Natural killer cell (primary cell): ENCODE data around the gene OLFM4. TPM values are rescaled to one million over a fixed set of nuclear protein-coding genes. Genes with fewer than 3 reads are reported as not detected.

Experiments
- ATAC-seq, 3 donors: fragments of 150-1000 bp in 2 of 3; fragments of 200-7000 bp in 1 of 3; cut with Tn5 transposase; 1 replicate in 1 of 3; 2 replicates in 2 of 3; pipeline ENCODE4 v1.10.0; 2021; ENCODE audit warnings: mild to moderate bottlenecking in 2 of 3, moderate library complexity in 2 of 3
- DNase-seq, 2 donors: peaks; one replicate each; pipeline versions ENCODE4 v3.0.0 to v3.0.0-alpha.2; 2013 to 2021; ENCODE audit warnings: mixed read lengths in 1 of 2
- H3K27ac ChIP-seq: one replicate; pipeline ENCODE4 v1.5.1; 2013; ENCODE audit warnings: mild to moderate bottlenecking, low read length
- H3K27me3 ChIP-seq: one replicate; pipeline ENCODE4 v1.6.1; 2013; ENCODE audit warnings: low read length; ENCODE audit not compliant: control insufficient read depth, insufficient read depth
- H3K36me3 ChIP-seq: one replicate; pipeline ENCODE4 v1.6.1; 2013; ENCODE audit warnings: low read length; ENCODE audit not compliant: control insufficient read depth, insufficient read depth
- H3K4me1 ChIP-seq: one replicate; pipeline ENCODE4 v1.6.1; 2013; ENCODE audit warnings: low read length; ENCODE audit not compliant: control insufficient read depth, insufficient read depth
- H3K4me3 ChIP-seq: one replicate; pipeline ENCODE4 v1.5.1; 2013; ENCODE audit warnings: low read length
- H3K9me3 ChIP-seq: one replicate; pipeline ENCODE4 v1.6.1; 2013; ENCODE audit warnings: low read length; ENCODE audit not compliant: control insufficient read depth, insufficient read depth
- H3K27ac Mint-ChIP-seq, 2 donors: one replicate each; pipeline ENCODE4 v1.8.0; 2022; ENCODE audit warnings: mild to moderate bottlenecking in 2 of 2, mixed read lengths in 2 of 2, moderate library complexity in 1 of 2
- H3K27me3 Mint-ChIP-seq, 2 donors: one replicate each; pipeline ENCODE4 v1.8.0; 2022; ENCODE audit warnings: low read depth in 2 of 2, mixed read lengths in 2 of 2
- H3K36me3 Mint-ChIP-seq: one replicate; pipeline ENCODE4 v1.8.0; 2022; ENCODE audit warnings: mixed read lengths
- H3K4me1 Mint-ChIP-seq, 2 donors: one replicate each; pipeline ENCODE4 v1.8.0; 2022; ENCODE audit warnings: mixed read lengths in 2 of 2
- H3K4me3 Mint-ChIP-seq: one replicate; pipeline ENCODE4 v1.8.0; 2022; ENCODE audit warnings: mild to moderate bottlenecking, moderate library complexity, mixed read lengths
- H3K9me3 Mint-ChIP-seq, 2 donors: one replicate each; pipeline ENCODE4 v1.8.0; 2022; ENCODE audit warnings: mixed read lengths in 2 of 2
- CTCF ChIP-seq: fragments of 200-600 bp; IDR thresholded peaks from one replicate; pipeline ENCODE4 v1.8.0; 2022; ENCODE audit warnings: antibody characterized with exemption
- WGBS: methylation state at CpG from one replicate; pipeline ENCODE4 v1.1.7; 2013; ENCODE audit warnings: missing lambda C conversion rate; ENCODE audit not compliant: insufficient coverage; 5-methylcytosine and 5-hydroxymethylcytosine counted together
- intact Hi-C: fragments of 100-400 bp; cut with micrococcal nuclease; formaldehyde crosslinking; loops from one replicate; pipeline ENCODE4 v1.14.2; 2022
- total RNA-seq, 4 donors: library from RNA; stranded (reverse); fragments of 120-200 nt in 1 of 4; gene quantifications; one replicate each; pipeline versions ENCODE4 v1.2.3 to v1.2.4, GENCODE V29; 2013 to 2022

The OLFM4 gene
- total RNA-seq, 3 donors from 2014 or later (not counting 1 experiment from before 2014, with no cell fraction given): not detected

GRCh38 chr13:53038993-53039392, 10.4 kb downstream of the OLFM4 start:
- Mint-ChIP-seq H3K36me3 (no peaks in the 10 kb centered on the region), H3K4me1 (no peaks in the 10 kb centered on the region), H3K4me3 (no peak overlapping the region), H3K27ac (no peak overlapping the region), H3K27me3 (peaks cover 19% of the 10 kb centered on the region in 2 donors), H3K9me3 (no peaks in the 10 kb centered on the region)
- no peak for DNase-seq
- no peak overlapping the region for H3K4me3 ChIP-seq
- no peak for ATAC-seq
- no peaks in the 10 kb centered on the region for H3K4me1 ChIP-seq
- H3K9me3 ChIP-seq: no peaks in the 10 kb centered on the region
- H3K27ac ChIP-seq: no peak overlapping the region
- H3K36me3 ChIP-seq: no peaks in the 10 kb centered on the region
- intact Hi-C loops: no loop called here
- TF ChIP-seq CTCF: no peak
- WGBS: 89% methylated on average over 1 of the region's 1 CpG
- no peaks in the 10 kb centered on the region for H3K27me3 ChIP-seq

DNA sequence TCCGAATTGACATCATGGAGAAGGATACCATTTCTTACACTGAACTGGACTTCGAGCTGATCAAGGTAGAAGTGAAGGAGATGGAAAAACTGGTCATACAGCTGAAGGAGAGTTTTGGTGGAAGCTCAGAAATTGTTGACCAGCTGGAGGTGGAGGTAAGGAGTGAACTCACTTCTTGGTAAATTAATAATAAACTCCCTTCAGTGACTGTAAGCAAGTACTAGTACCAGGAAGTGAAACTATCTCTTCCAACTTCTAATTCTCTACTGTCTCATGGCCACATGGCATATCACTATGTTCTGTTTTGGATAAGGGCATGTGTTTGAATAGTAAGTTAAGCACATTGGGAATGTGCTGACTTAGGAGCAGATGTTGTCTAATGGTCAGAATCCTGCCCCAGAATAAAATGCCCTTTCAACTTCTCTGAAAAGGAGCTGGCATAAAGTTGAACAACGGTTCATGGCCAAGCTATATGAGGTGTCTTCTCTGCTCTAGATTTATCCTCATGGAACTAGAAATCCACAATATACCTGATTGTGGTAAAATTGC, 13.4 kb downstream of the OLFM4 start:
- Mint-ChIP-seq H3K9me3 (no peaks in the 10 kb centered on the region), H3K36me3 (no peaks in the 10 kb centered on the region), H3K27me3 (peaks cover 10% of the 10 kb centered on the region in 2 donors), H3K4me3 (no peak overlapping the region), H3K4me1 (no peaks in the 10 kb centered on the region), H3K27ac (no peak overlapping the region)
- intact Hi-C loops: no loop called here
- Histone ChIP-seq H3K27me3 (no peaks in the 10 kb centered on the region), H3K36me3 (no peaks in the 10 kb centered on the region), H3K27ac (no peak overlapping the region), H3K4me1 (no peaks in the 10 kb centered on the region), H3K9me3 (no peaks in the 10 kb centered on the region), H3K4me3 (no peak overlapping the region)
- ATAC-seq (no peak), DNase-seq (no peak)
- no peak for TF ChIP-seq CTCF
- WGBS: 87% methylated on average over 2 of the region's 3 CpGs

- WGBS: 100% methylated on average over 3 of the region's 4 CpGs
Observed at GRCh38 chr13:53042877-53043276, 14.3 kb downstream of the OLFM4 start.

More at GRCh38 chr13:53042877-53043276, 14.3 kb downstream of the OLFM4 start:
- Histone ChIP-seq H3K27ac (no peak overlapping the region), H3K4me1 (no peaks in the 10 kb centered on the region), H3K4me3 (no peak overlapping the region), H3K36me3 (no peaks in the 10 kb centered on the region), H3K9me3 (no peaks in the 10 kb centered on the region), H3K27me3 (no peaks in the 10 kb centered on the region)
- Mint-ChIP-seq H3K27me3 (peaks cover 10% of the 10 kb centered on the region in 2 donors), H3K4me1 (no peaks in the 10 kb centered on the region), H3K9me3 (no peaks in the 10 kb centered on the region), H3K4me3 (no peak overlapping the region), H3K27ac (no peak overlapping the region), H3K36me3 (no peaks in the 10 kb centered on the region)
- intact Hi-C loops: no loop called here
- no peak for DNase-seq
- TF ChIP-seq CTCF: no peak
- ATAC-seq: no peak
